Measurements from ENCODE around the gene TMEM150B.
A peak's percentile ranks its signal among the peaks of the same experiment; 100 is the strongest.

TMEM150B gene

GRCh38 chr19:55354698-55355212 is 29.6 kb upstream of the TMEM150B start, which contains the start of gene COX6B2:
TSS of gene COX6B2 (minus strand) at chr19:55354719. CDS start at chr19:55354521, 198 bp downstream.
- DNase-seq (ENCODE audit: low spot score): no peak

GRCh38 chr19:55353803-55354697 is 28.9 kb upstream of the TMEM150B start:
- peak; percentile 55 for DNase-seq (ENCODE audit: low spot score)

GRCh38 chr19:55353356-55353802 is 28.2 kb upstream of the TMEM150B start:
- no peak for DNase-seq (ENCODE audit: low spot score)

- DNase-seq (ENCODE audit: low spot score): no peak
Observed at GRCh38 chr19:55352549-55353145, 27.5 kb upstream of the TMEM150B start.

- DNase-seq (ENCODE audit: low spot score): no peak
Observed at GRCh38 chr19:55352040-55352439, 26.9 kb upstream of the TMEM150B start.

GRCh38 chr19:55350620-55351315 is 25.6 kb upstream of the TMEM150B start:
- DNase-seq (ENCODE audit: low spot score): no peak

- no peak for DNase-seq (ENCODE audit: low spot score)
Observed at GRCh38 chr19:55348317-55349034, 23.3 kb upstream of the TMEM150B start.

- no peak for DNase-seq (ENCODE audit: low spot score)
Observed at GRCh38 chr19:55347442-55348009, 22.4 kb upstream of the TMEM150B start.

- no peak for DNase-seq (ENCODE audit: low spot score)
Observed at GRCh38 chr19:55346725-55347441, 21.7 kb upstream of the TMEM150B start.

- DNase-seq (ENCODE audit: low spot score): no peak
Observed at GRCh38 chr19:55345818-55346724, 20.9 kb upstream of the TMEM150B start.

GRCh38 chr19:55345101-55345817 is 20.1 kb upstream of the TMEM150B start:
- DNase-seq (ENCODE audit: low spot score): no peak

- DNase-seq (ENCODE audit: low spot score): no peak
Observed at GRCh38 chr19:55344444-55344843, 19.3 kb upstream of the TMEM150B start.

GRCh38 chr19:55341595-55342531 is 16.7 kb upstream of the TMEM150B start:
- DNase-seq (ENCODE audit: low spot score): no peak

GRCh38 chr19:55341171-55341588 is 16.0 kb upstream of the TMEM150B start:
- peak; percentile 49 for DNase-seq (ENCODE audit: low spot score)

GRCh38 chr19:55340784-55341147 is 15.6 kb upstream of the TMEM150B start:
- DNase-seq (ENCODE audit: low spot score): no peak

- no peak for DNase-seq (ENCODE audit: low spot score)
Observed at GRCh38 chr19:55339889-55340783, 15.0 kb upstream of the TMEM150B start.

Data from CD4-positive, alpha-beta T cell treated with Interleukin-15 for 4 hours (primary cell).